HG03460 (cell line): ENCODE data around the gene NHEJ1.

Experiments
- ATAC-seq: cut with Tn5 transposase; IDR thresholded peaks from one replicate; pipeline ENCODE4 v1.9.1; 2021; ENCODE audit not compliant: unreplicated experiment

NHEJ1 gene

GRCh38 chr2:219183151-219183772, 22.6 kb upstream of the NHEJ1 start:
- no peak for ATAC-seq

GRCh38 chr2:219182331-219183150, 21.9 kb upstream of the NHEJ1 start:
- no peak for ATAC-seq

GRCh38 chr2:219181531-219181930, 20.9 kb upstream of the NHEJ1 start:
- ATAC-seq: no peak

GRCh38 chr2:219180961-219181360, 20.3 kb upstream of the NHEJ1 start:
- no peak for ATAC-seq

GRCh38 chr2:219179601-219180465, 19.2 kb upstream of the NHEJ1 start:
- ATAC-seq: no peak

GRCh38 chr2:219178377-219179175, 18.0 kb upstream of the NHEJ1 start:
- ATAC-seq: peak; percentile 8

GRCh38 chr2:219177552-219178376, 17.1 kb upstream of the NHEJ1 start, which contains the start of gene RETREG2:
Gene RETREG2 (plus strand): TSS chr2:219178275. CDS start chr2:219178353, 78 bp downstream.
- ATAC-seq: peak; percentile 35

- ATAC-seq: peak; percentile 69
These were observed 16.4 kb upstream of the NHEJ1 start, which contains the start of gene CNPPD1 for GRCh38 chr2:219176818-219177551. Gene CNPPD1 (minus strand): TSS chr2:219176925. CDS start chr2:219176828, 97 bp downstream.

- ATAC-seq: peak; percentile 41
These were observed 15.6 kb upstream of the NHEJ1 start for GRCh38 chr2:219175928-219176817.

- no peak for ATAC-seq
These were observed 14.9 kb upstream of the NHEJ1 start for GRCh38 chr2:219175486-219175885.

GRCh38 chr2:219174801-219175200, 14.2 kb upstream of the NHEJ1 start:
- ATAC-seq: no peak

GRCh38 chr2:219174146-219174545, 13.5 kb upstream of the NHEJ1 start:
- ATAC-seq: no peak

- ATAC-seq: no peak
These were observed 12.6 kb upstream of the NHEJ1 start for GRCh38 chr2:219173176-219173575.

- no peak for ATAC-seq
These were observed 11.9 kb upstream of the NHEJ1 start for GRCh38 chr2:219172231-219173154.

- no peak for ATAC-seq
These were observed 10.6 kb upstream of the NHEJ1 start for GRCh38 chr2:219171231-219171651.

GRCh38 chr2:219169930-219170654, 9.5 kb upstream of the NHEJ1 start, which contains the start of gene SLC23A3:
Gene SLC23A3 (minus strand): TSS chr2:219170029. CDS start chr2:219169984, 45 bp downstream.
- no peak for ATAC-seq
